Measurements from ENCODE around the gene CFAP61.

Gene CFAP61

DNA sequence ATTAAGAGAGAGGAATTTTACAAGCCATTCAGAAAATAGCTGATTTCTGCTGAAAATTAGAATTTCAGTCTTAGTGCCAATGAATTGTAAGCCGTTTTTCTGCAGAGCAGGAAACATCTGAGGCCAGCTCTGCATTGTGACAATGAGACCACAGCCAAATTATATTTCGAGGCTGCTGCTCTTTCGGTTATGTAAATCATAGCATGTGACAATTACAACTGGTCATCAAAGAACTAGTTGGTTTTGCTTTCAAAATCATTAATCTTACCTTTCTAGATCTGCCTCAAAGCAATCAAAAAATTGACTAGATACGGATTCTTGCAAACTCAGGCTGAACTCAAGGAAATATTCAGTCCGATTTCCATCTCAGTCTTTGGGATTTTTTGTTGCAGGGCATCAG is 282.2 kb downstream of the CFAP61 start:
- TF ChIP-seq MYC (IDR thresholded peaks at IDR 0.05; ENCODE audit: low read depth, low read length) (no peak), POLR2A (IDR thresholded peaks at IDR 0.05; ENCODE audit: extremely low read depth, insufficient read length) (no peak)
- TF ChIP-seq, protein P1, sequence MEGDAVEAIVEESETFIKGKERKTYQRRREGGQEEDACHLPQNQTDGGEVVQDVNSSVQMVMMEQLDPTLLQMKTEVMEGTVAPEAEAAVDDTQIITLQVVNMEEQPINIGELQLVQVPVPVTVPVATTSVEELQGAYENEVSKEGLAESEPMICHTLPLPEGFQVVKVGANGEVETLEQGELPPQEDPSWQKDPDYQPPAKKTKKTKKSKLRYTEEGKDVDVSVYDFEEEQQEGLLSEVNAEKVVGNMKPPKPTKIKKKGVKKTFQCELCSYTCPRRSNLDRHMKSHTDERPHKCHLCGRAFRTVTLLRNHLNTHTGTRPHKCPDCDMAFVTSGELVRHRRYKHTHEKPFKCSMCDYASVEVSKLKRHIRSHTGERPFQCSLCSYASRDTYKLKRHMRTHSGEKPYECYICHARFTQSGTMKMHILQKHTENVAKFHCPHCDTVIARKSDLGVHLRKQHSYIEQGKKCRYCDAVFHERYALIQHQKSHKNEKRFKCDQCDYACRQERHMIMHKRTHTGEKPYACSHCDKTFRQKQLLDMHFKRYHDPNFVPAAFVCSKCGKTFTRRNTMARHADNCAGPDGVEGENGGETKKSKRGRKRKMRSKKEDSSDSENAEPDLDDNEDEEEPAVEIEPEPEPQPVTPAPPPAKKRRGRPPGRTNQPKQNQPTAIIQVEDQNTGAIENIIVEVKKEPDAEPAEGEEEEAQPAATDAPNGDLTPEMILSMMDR (IDR thresholded peaks at IDR 0.05; ENCODE audit: low read depth, low read length), result no peak
- TF ChIP-seq, protein P2, sequence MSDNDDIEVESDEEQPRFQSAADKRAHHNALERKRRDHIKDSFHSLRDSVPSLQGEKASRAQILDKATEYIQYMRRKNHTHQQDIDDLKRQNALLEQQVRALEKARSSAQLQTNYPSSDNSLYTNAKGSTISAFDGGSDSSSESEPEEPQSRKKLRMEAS (IDR thresholded peaks at IDR 0.05; ENCODE audit: low read depth, low read length), result no peak
- no peak for DNase-seq (ENCODE audit: low read depth)
- no peak overlapping the region for H3K4me3 ChIP-seq (ENCODE audit: low read depth, low read length)

- TF ChIP-seq POLR2A (IDR thresholded peaks at IDR 0.05; ENCODE audit: extremely low read depth, insufficient read length), result no peak
- TF ChIP-seq, protein P2 (IDR thresholded peaks at IDR 0.05; ENCODE audit: low read depth, low read length), result no peak
- TF ChIP-seq, protein P1 (IDR thresholded peaks at IDR 0.05; ENCODE audit: low read depth, low read length), result no peak
- TF ChIP-seq MYC (IDR thresholded peaks at IDR 0.05; ENCODE audit: low read depth, low read length), result no peak
- DNase-seq (ENCODE audit: low read depth), result no peak
- no peak overlapping the region for H3K4me3 ChIP-seq (ENCODE audit: low read depth, low read length)
Observed at GRCh38 chr20:20338133-20338730, 285.9 kb downstream of the CFAP61 start.

- no peak overlapping the region for H3K4me3 ChIP-seq (ENCODE audit: low read depth, low read length)
- DNase-seq (ENCODE audit: low read depth), result no peak
- TF ChIP-seq MYC (IDR thresholded peaks at IDR 0.05; ENCODE audit: low read depth, low read length) (no peak), POLR2A (IDR thresholded peaks at IDR 0.05; ENCODE audit: extremely low read depth, insufficient read length) (no peak)
- TF ChIP-seq, protein P2 (IDR thresholded peaks at IDR 0.05; ENCODE audit: low read depth, low read length), result no peak
- TF ChIP-seq, protein P1 (IDR thresholded peaks at IDR 0.05; ENCODE audit: low read depth, low read length), result no peak
Observed at GRCh38 chr20:20340443-20340842, 288.1 kb downstream of the CFAP61 start.

GRCh38 chr20:20341371-20341770 is 289.0 kb downstream of the CFAP61 start:
- no peak overlapping the region for H3K4me3 ChIP-seq (ENCODE audit: low read depth, low read length)
- TF ChIP-seq, protein P2 (IDR thresholded peaks at IDR 0.05; ENCODE audit: low read depth, low read length), result no peak
- no peak for TF ChIP-seq MYC (IDR thresholded peaks at IDR 0.05; ENCODE audit: low read depth, low read length)
- TF ChIP-seq, protein P1 (IDR thresholded peaks at IDR 0.05; ENCODE audit: low read depth, low read length), result no peak
- no peak for TF ChIP-seq POLR2A (IDR thresholded peaks at IDR 0.05; ENCODE audit: extremely low read depth, insufficient read length)
- no peak for DNase-seq (ENCODE audit: low read depth)

DNA sequence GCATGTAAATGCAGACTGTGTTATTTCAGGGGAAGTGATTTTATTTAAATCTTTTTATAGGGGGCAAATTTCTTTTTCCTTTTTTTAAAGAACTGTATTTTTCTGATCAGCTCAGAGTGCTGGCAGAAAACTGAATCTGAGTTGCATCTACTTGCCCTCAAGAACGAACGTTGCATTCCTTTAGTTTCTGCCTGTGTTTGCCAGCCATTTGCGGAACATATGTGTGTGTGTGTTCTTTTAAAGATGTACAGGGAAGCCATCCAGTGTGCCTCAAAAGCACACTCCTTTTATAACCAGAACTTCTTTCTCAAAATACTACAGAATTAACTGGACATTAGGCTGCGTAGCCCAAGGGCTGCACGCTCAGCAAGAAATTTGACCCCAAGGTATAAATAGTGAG is 289.7 kb downstream of the CFAP61 start:
- DNase-seq (ENCODE audit: low read depth), result no peak
- TF ChIP-seq, protein P2 (IDR thresholded peaks at IDR 0.05; ENCODE audit: low read depth, low read length), result no peak
- no peak for TF ChIP-seq MYC (IDR thresholded peaks at IDR 0.05; ENCODE audit: low read depth, low read length)
- TF ChIP-seq POLR2A (IDR thresholded peaks at IDR 0.05; ENCODE audit: extremely low read depth, insufficient read length), result no peak
- TF ChIP-seq, protein P1 (IDR thresholded peaks at IDR 0.05; ENCODE audit: low read depth, low read length), result no peak
- no peak overlapping the region for H3K4me3 ChIP-seq (ENCODE audit: low read depth, low read length)

All from NB4 (cell line).